HepG2 (cell line): ENCODE results near the gene MAP3K14.

Experiments used
- NFE2L1 ChIP-seq: sonication (generic); formaldehyde crosslinking; IDR thresholded peaks from 2 replicates; pipeline ENCODE4 v1.4.0; 2020; ENCODE audit warnings: missing genetic modification reagents, mild to moderate bottlenecking, borderline replicate concordance
- PBX3 ChIP-seq: sonication (generic); formaldehyde crosslinking; IDR thresholded peaks from 2 replicates; pipeline ENCODE4 v1.8.1; 2023; ENCODE audit warnings: missing genetic modification reagents, inconsistent platforms, borderline replicate concordance
- POLR2A ChIP-seq, 2 experiments: IDR thresholded peaks; 2 replicates each; pipeline ENCODE4 v1.6.1; 2011; ENCODE audit warnings: low read depth in 2 of 2, low read length in 2 of 2, mild to moderate bottlenecking in 1 of 2, moderate library complexity in 1 of 2; ENCODE audit not compliant: insufficient read depth in 1 of 2
- PRMT3 ChIP-seq: sonication (generic); formaldehyde crosslinking; IDR thresholded peaks from 2 replicates; pipeline ENCODE4 v1.8.1; 2022; ENCODE audit warnings: low read depth, mild to moderate bottlenecking, moderate library complexity, missing genetic modification reagents, borderline replicate concordance
- SMARCC2 ChIP-seq: fragments of 450-650 bp; IDR thresholded peaks from 2 replicates; pipeline ENCODE4 v1.6.1; 2017; ENCODE audit warnings: antibody characterized with exemption, mild to moderate bottlenecking
- ZBTB43 ChIP-seq: sonication (generic); formaldehyde crosslinking; conservative IDR thresholded peaks from 2 replicates; pipeline ENCODE4 v1.4.0; 2020; ENCODE audit warnings: missing genetic modification reagents
- TF ChIP-seq, protein P1 (sequence below): sonication (generic); formaldehyde crosslinking; IDR thresholded peaks from 2 replicates; pipeline ENCODE4 v1.4.0; 2020; ENCODE audit warnings: missing genetic modification reagents

DNA sequence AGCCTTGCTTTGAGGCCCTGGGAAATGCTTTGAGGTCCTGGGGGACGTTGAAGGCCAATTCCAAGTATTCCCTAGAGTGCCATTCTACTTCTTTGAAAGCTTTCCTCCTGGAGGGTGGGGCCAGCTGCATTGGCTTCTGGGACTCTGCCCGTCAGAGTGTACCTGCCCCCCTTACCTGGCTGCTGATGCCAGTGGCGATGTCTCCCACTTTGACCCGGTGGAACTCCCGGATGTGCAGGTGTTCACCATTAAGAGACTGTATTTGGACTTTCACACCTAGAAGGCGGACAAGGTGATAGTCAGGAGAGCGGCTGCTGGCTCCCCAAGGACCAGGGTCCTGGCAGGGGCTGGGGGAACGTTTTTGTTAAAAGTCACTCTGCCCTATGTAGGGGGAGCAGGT is 51.8 kb downstream of the MAP3K14 start:
- TF ChIP-seq POLR2A (IDR thresholded peaks at IDR 0.05; ENCODE audit: insufficient read depth in 1 of 2, low read depth in 2 of 2, low read length in 2 of 2) (no peak), SMARCC2 (no peak), NFE2L1 (CRISPR knock-in tag) (no peak), PRMT3 (no peak), ZBTB43 (no peak), PBX3 (CRISPR knock-in tag) (no peak)
- TF ChIP-seq, protein P1, sequence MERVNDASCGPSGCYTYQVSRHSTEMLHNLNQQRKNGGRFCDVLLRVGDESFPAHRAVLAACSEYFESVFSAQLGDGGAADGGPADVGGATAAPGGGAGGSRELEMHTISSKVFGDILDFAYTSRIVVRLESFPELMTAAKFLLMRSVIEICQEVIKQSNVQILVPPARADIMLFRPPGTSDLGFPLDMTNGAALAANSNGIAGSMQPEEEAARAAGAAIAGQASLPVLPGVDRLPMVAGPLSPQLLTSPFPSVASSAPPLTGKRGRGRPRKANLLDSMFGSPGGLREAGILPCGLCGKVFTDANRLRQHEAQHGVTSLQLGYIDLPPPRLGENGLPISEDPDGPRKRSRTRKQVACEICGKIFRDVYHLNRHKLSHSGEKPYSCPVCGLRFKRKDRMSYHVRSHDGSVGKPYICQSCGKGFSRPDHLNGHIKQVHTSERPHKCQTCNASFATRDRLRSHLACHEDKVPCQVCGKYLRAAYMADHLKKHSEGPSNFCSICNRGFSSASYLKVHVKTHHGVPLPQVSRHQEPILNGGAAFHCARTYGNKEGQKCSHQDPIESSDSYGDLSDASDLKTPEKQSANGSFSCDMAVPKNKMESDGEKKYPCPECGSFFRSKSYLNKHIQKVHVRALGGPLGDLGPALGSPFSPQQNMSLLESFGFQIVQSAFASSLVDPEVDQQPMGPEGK (CRISPR knock-in tag), result no peak
